Heart left ventricle (tissue), 13 donors: ENCODE data around the gene FUOM.
"Not testable (repeated sequence)": the region's sequence is repeated elsewhere in the genome, so short reads cannot be mapped to it uniquely, and the experiment has no call there.

Experiments
- POLR2A ChIP-seq, 2 donors: fragments of 450-650 bp; IDR thresholded peaks; one replicate each; pipeline ENCODE4 v1.6.1; 2017; ENCODE audit warnings: antibody characterized with exemption in 2 of 2, mild to moderate bottlenecking in 2 of 2, moderate library complexity in 2 of 2
- TF ChIP-seq, protein P1 (sequence below), 12 donors: fragments of 200-600 bp; sonication (generic) in 4 of 12; IDR thresholded peaks; one replicate each; pipeline versions ENCODE4 v1.5.0 to v1.8.0; 2018 to 2022; ENCODE audit warnings: antibody characterized with exemption in 12 of 12, mild to moderate bottlenecking in 5 of 12
- donor health status: ischemic (EF 13 %, LVEDD 7.1; RV severe dilation, severe dysfunction).
- donor health status: DM: no; HTN: yes; CAD: no.
- donor health status: DM: no; HTN: no; CAD: no.
- donor health status: ischemic (EF 25% LVEDD 6.9; RV normal size, moderate dysfunction).
- donor health status: ischemic (EF 25% LVEDD 5.7; RV mildly dilated, moderate dysfunction).
- donor health status: ischemic (EF 35%, LVEDD 5.7; RV mildly dilated, moderate dysfunction).
- donor health status: nonischemic (EF 11% LVEDD 7.7; RV severe dilation, severe dysfunction).
- donor health status: DM: yes; HTN: yes; CAD: no.
- donor health status: PGD.
- donor health status: ischemic (EF 29% LVEDD 5.4; RV normal size, mild dysfunction).
- donor health status: nonischemic (EF 23%, LVEDD 6.1; RV moderate dilation, normal function).

DNA sequence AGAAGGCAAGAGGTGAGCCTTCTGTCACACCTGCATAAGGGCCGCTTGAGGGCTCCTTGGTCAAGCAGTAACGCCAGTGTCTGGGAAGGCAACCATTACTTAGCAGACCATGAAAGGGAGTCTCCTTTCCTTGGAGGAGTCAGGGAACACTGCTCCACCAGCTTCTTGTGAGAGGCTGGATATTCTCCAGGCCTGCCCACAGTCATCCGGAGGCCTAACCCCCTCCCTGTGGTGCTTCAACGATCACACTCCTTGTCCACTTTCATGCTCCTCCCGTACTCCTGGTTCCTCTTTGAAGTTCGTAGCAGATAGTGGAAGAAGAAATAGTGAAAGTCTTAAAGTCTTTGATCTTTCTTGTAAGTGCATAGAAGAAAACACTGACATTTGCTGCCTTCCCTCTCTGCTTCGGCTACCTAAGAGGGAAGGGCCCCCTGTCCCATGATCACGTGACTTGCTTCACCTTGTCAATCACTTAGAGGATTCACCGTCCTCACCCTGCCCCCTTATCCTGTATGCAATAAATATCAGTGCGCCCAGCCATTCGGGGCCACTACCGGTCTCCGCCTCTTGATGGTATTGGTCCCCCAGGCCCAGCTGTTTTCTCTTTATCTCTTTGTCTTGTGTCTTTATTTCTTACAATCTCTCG, 35.6 kb downstream of the FUOM start:
- TF ChIP-seq, protein P1, sequence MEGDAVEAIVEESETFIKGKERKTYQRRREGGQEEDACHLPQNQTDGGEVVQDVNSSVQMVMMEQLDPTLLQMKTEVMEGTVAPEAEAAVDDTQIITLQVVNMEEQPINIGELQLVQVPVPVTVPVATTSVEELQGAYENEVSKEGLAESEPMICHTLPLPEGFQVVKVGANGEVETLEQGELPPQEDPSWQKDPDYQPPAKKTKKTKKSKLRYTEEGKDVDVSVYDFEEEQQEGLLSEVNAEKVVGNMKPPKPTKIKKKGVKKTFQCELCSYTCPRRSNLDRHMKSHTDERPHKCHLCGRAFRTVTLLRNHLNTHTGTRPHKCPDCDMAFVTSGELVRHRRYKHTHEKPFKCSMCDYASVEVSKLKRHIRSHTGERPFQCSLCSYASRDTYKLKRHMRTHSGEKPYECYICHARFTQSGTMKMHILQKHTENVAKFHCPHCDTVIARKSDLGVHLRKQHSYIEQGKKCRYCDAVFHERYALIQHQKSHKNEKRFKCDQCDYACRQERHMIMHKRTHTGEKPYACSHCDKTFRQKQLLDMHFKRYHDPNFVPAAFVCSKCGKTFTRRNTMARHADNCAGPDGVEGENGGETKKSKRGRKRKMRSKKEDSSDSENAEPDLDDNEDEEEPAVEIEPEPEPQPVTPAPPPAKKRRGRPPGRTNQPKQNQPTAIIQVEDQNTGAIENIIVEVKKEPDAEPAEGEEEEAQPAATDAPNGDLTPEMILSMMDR (IDR thresholded peaks at IDR 0.05) = not testable (repeated sequence)
- TF ChIP-seq POLR2A (IDR thresholded peaks at IDR 0.05) = not testable (repeated sequence)
